Transverse colon (tissue), 4 donors: ENCODE measurements around the gene PDE10A.

ENCODE experiments used
- POLR2A ChIP-seq: fragments of 450-650 bp; IDR thresholded peaks from one replicate; pipeline ENCODE4 v1.6.1; 2016; ENCODE audit warnings: antibody characterized with exemption, mild to moderate bottlenecking, moderate library complexity
- POLR2AphosphoS5 ChIP-seq, 3 donors: sonication (generic); formaldehyde crosslinking; IDR thresholded peaks; one replicate each; pipeline ENCODE4 v1.6.1; 2016; ENCODE audit warnings: antibody characterized with exemption in 3 of 3
- TF ChIP-seq, protein P1 (sequence below), 5 experiments: fragments of 200-600 bp in 3 of 5; fragments of 450-650 bp in 2 of 5; sonication (generic) in 3 of 5; IDR thresholded peaks; 1 replicate in 2 of 5; 2 replicates in 3 of 5; pipeline ENCODE4 v1.5.1; 2016 to 2017; ENCODE audit warnings: antibody characterized with exemption in 5 of 5, inconsistent platforms in 3 of 5, mild to moderate bottlenecking in 2 of 5, moderate library complexity in 1 of 5

DNA sequence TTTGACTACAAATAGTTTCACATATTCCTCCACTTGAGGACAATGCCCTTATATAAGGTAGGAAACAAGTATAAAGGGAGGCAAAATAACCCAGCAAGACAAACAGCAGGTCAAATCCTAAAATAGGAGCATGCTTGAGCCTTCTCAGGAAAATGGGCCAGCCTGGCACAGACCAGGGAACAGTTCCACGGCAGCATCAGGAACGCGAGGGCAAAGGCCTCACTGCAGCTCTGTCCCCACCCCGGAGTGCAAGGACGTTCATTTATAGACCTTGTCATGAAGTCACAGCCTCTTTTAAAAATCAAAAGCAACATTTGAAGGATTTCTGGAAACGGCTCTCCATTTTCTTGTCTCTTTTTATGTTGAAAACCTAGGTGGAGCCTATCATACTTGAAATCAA lies 17.1 kb downstream of the PDE10A start:
- TF ChIP-seq POLR2AphosphoS5 (IDR thresholded peaks at IDR 0.05) = no peak
- TF ChIP-seq, protein P1, sequence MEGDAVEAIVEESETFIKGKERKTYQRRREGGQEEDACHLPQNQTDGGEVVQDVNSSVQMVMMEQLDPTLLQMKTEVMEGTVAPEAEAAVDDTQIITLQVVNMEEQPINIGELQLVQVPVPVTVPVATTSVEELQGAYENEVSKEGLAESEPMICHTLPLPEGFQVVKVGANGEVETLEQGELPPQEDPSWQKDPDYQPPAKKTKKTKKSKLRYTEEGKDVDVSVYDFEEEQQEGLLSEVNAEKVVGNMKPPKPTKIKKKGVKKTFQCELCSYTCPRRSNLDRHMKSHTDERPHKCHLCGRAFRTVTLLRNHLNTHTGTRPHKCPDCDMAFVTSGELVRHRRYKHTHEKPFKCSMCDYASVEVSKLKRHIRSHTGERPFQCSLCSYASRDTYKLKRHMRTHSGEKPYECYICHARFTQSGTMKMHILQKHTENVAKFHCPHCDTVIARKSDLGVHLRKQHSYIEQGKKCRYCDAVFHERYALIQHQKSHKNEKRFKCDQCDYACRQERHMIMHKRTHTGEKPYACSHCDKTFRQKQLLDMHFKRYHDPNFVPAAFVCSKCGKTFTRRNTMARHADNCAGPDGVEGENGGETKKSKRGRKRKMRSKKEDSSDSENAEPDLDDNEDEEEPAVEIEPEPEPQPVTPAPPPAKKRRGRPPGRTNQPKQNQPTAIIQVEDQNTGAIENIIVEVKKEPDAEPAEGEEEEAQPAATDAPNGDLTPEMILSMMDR (IDR thresholded peaks at IDR 0.05) = no peak
- TF ChIP-seq POLR2A = no peak
